A549 treated with CORT108297 at 1 μM for 4 hours (cell line): Measurements from ENCODE around the gene KMT2C. TPM values are rescaled to one million over a fixed set of nuclear protein-coding genes. Genes with fewer than 3 reads are reported as not detected.

ENCODE experiments used
- total RNA-seq: library from RNA; stranded (reverse); fragments of 200-300 nt; extraction: Qiagen RNA extraction; gene quantifications from 5 replicates; pipeline ENCODE4 v1.2.3, GENCODE V29; 2022

Gene KMT2C
- total RNA-seq = 6.3 to 8.3 TPM (median 7.5 TPM) in 5 replicates

DNA sequence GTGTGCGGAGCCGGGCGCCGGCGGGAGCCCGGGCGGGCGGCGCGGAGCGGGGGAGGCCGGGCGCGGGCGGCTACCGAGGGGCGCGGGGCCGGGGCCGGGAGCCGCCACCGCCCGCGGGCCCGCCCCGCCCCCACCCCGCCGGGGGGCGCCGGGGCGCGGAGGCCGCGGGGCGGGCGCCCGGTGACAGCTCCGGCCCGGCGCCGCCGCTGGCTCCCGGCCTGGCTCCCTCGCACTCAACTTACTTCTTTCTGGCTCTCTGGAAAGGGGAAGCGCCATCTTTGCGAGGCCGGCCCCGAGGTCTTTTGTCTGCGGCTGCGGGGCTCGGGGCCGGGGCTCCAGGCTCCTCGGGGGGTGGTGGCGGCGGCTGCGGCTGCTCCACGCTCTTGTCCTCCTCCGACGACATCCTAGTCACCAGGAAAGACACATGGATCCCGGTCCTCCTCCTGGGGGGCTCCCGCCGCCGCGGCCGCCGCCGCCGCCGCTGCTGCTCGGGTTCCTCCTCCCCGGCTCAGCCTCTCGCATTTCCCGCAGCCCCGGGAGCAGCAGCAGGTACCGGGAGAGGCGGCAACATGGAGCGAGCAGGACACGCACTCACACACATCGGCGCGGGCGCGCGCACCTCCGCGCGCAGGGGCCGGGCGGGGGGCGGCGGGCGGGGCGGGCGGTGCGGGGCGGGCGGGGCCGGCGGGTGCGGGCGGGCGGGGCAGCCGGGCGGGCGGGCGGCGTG lies at the start of gene KMT2C:
KMT2C (minus strand) TSS at position 620 of the 727 bp plus-strand sequence; CDS start at position 403, 217 bp downstream.

Other genes starting within 250 kb of the KMT2C start
- gene XRCC2, start 240.1 kb upstream of the KMT2C start, total RNA-seq = 3.7 to 6.3 TPM (median 5.4 TPM) in 5 replicates